Activated CD8-positive, alpha-beta memory T cell treated with anti-CD3 and anti-CD28 coated beads, Interleukin-2, amount 10 ng/mL, durations not matched to agents 7 days and 5 days (primary cell): ENCODE measurements around the gene ZNF274. TPM values are rescaled to one million over a fixed set of nuclear protein-coding genes. Genes with fewer than 3 reads are reported as not detected.

Experiments used
- ATAC-seq: fragments of 150-1000 bp; cut with Tn5 transposase; one replicate; pipeline ENCODE4 v1.10.0; 2021; ENCODE audit warnings: moderate library complexity
- CTCF ChIA-PET: fragments of 350-600 bp; sonication (Branson Sonifier 250); formaldehyde crosslinking; loops from one replicate; lab custom pipeline; 2021; ENCODE audit warnings: antibody characterized with exemption; lab: Charles Lee
- DNase-seq: peaks from one replicate; pipeline ENCODE4 v3.0.0-alpha.2; 2020
- H3K27ac Mint-ChIP-seq: one replicate; pipeline ENCODE4 v1.8.0; 2021; ENCODE audit warnings: mild to moderate bottlenecking, mixed read lengths
- H3K27me3 Mint-ChIP-seq: one replicate; pipeline ENCODE4 v1.8.0; 2021; ENCODE audit warnings: mixed read lengths
- H3K36me3 Mint-ChIP-seq: one replicate; pipeline ENCODE4 v1.8.0; 2021; ENCODE audit warnings: mild to moderate bottlenecking, mixed read lengths
- H3K4me1 Mint-ChIP-seq: one replicate; pipeline ENCODE4 v1.8.0; 2021; ENCODE audit warnings: mixed read lengths
- H3K4me3 Mint-ChIP-seq: one replicate; pipeline ENCODE4 v1.8.0; 2021; ENCODE audit warnings: mild to moderate bottlenecking, moderate library complexity, mixed read lengths
- H3K9me3 Mint-ChIP-seq: one replicate; pipeline ENCODE4 v1.8.0; 2022; ENCODE audit warnings: low read depth, mixed read lengths
- total RNA-seq, 2 experiments: library from RNA; stranded (reverse); gene quantifications; one replicate each; pipeline ENCODE4 v1.2.3, GENCODE V29; 2021

ZNF274 gene
- total RNA-seq, 2 experiments from 2014 or later: 30.1 to 36.0 TPM

GRCh38 chr19:58181902-58182576 lies 822 bp upstream of the ZNF274 start:
- DNase-seq (peak; percentile 83), ATAC-seq (peak; percentile 5)
- H3K4me3 Mint-ChIP-seq: peak overlapping the region; percentile 92
- H3K27ac Mint-ChIP-seq: peak overlapping the region; percentile 100
- H3K36me3 Mint-ChIP-seq: peaks cover 53% of the 10 kb centered on the region
- peaks cover 22% of the 10 kb centered on the region for H3K4me1 Mint-ChIP-seq
- no peaks in the 10 kb centered on the region for H3K27me3 Mint-ChIP-seq
- H3K9me3 Mint-ChIP-seq: peaks cover 35% of the 10 kb centered on the region
- CTCF ChIA-PET: interaction anchor here (1.1 kb wide), 1 partner anchor 167 kb away, joined by 3 read pairs; no protein-coding TSS in a partner anchor

GRCh38 chr19:58182577-58182988 lies 278 bp upstream of the ZNF274 start:
- peaks cover 22% of the 10 kb centered on the region for H3K4me1 Mint-ChIP-seq
- H3K4me3 Mint-ChIP-seq: peak overlapping the region; percentile 92
- peak overlapping the region; percentile 100 for H3K27ac Mint-ChIP-seq
- DNase-seq: peak; percentile 95
- ATAC-seq: no peak
- H3K36me3 Mint-ChIP-seq: peaks cover 54% of the 10 kb centered on the region
- CTCF ChIA-PET: interaction anchor here (1.1 to 2.1 kb wide), 3 partner anchors 166 to 337 kb away, joined by 3 to 10 read pairs (median 4); partner anchors contain the start of genes ZBTB45 and ZNF497
- peaks cover 30% of the 10 kb centered on the region for H3K9me3 Mint-ChIP-seq
- no peaks in the 10 kb centered on the region for H3K27me3 Mint-ChIP-seq

GRCh38 chr19:58183817-58184215 lies 955 bp downstream of the ZNF274 start:
- CTCF ChIA-PET: interaction anchor here (0.8 to 2.1 kb wide), 3 partner anchors 14 to 336 kb away, joined by 3 to 10 read pairs (median 4); partner anchors contain the start of genes ZBTB45 and ZNF497
- Mint-ChIP-seq H3K4me3 (peak overlapping the region; percentile 92), H3K27me3 (no peaks in the 10 kb centered on the region), H3K36me3 (peaks cover 57% of the 10 kb centered on the region), H3K4me1 (peaks cover 22% of the 10 kb centered on the region), H3K9me3 (peaks cover 29% of the 10 kb centered on the region), H3K27ac (peak overlapping the region; percentile 100)
- DNase-seq (no peak), ATAC-seq (no peak)

GRCh38 chr19:58196901-58197616 lies 14.2 kb downstream of the ZNF274 start:
- DNase-seq (no peak), ATAC-seq (no peak)
- Mint-ChIP-seq H3K27me3 (no peaks in the 10 kb centered on the region), H3K36me3 (peaks cover 89% of the 10 kb centered on the region), H3K27ac (no peak overlapping the region), H3K4me3 (no peak overlapping the region), H3K4me1 (no peaks in the 10 kb centered on the region), H3K9me3 (peaks cover 54% of the 10 kb centered on the region)
- CTCF ChIA-PET: no interaction called here

DNA sequence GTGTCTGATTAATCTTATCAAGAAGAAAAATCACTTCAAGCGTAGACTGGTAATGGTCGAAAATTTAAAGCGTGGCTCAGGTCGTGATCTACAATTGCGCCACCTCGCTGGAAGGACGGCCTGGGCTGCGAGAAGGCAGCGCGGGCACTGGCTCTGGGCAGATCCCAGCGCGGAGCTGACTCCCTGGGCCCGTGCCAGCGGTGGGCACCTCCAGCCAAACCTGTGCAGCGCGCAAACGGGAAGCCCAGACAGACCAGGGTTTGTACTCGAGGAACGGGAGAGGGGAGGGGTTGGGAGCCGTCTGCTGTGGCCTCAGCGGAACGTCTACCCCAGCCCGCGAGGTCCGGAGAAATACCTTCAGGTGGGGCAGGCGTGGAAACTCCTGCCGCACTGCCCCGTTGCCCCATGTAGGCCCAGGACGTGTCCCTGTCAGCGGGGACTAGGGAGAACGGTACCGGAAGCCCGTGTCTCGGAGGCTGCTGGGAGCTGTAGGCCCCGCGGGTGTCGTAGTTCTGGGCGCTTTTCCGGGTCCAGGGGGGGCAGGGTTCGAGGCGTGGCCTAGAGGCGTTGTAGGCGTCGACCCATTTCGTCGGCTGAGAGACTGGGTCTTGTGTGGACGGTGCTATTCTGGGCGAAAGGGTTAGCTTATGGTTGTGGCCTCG lies 21.1 kb downstream of the ZNF274 start:
- peaks cover 58% of the 10 kb centered on the region for H3K9me3 Mint-ChIP-seq
- ATAC-seq: no peak
- no peaks in the 10 kb centered on the region for H3K27me3 Mint-ChIP-seq
- no peak overlapping the region for H3K4me3 Mint-ChIP-seq
- H3K4me1 Mint-ChIP-seq: no peaks in the 10 kb centered on the region
- CTCF ChIA-PET: interaction anchor here (0.7 to 1.5 kb wide), 2 partner anchors 21 to 46 kb away, joined by 3 read pairs; no protein-coding TSS in a partner anchor
- H3K27ac Mint-ChIP-seq: no peak overlapping the region
- peaks cover 94% of the 10 kb centered on the region for H3K36me3 Mint-ChIP-seq
- DNase-seq: no peak

GRCh38 chr19:58204566-58204965 lies 21.7 kb downstream of the ZNF274 start:
- no peaks in the 10 kb centered on the region for H3K4me1 Mint-ChIP-seq
- CTCF ChIA-PET: interaction anchor here (0.9 to 1.5 kb wide), 2 partner anchors 9 to 20 kb away, joined by 3 read pairs; no protein-coding TSS in a partner anchor
- H3K36me3 Mint-ChIP-seq: peaks cover 94% of the 10 kb centered on the region
- DNase-seq: no peak
- no peaks in the 10 kb centered on the region for H3K27me3 Mint-ChIP-seq
- H3K27ac Mint-ChIP-seq: no peak overlapping the region
- H3K4me3 Mint-ChIP-seq: no peak overlapping the region
- ATAC-seq: no peak
- H3K9me3 Mint-ChIP-seq: peaks cover 62% of the 10 kb centered on the region

DNA sequence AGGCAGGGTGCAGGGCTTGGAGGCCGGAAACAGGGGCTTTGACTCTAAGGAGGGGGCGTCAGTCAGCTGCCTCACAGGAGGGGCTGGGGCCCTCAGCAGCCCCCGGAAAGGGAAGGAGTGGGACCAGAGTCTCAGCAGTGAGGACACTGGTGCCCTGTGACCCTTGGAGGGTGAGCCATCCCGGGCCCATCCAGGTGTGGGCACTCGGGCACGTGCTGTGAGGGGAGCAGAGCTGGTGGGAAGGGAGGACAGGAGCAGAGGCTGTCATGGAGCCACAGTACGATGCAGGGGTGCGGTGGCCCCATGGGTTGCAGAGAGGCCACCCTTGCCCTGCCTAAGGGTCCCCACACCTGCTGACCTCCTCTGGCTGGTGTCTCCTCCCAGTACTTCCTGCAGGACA lies 26.7 kb downstream of the ZNF274 start:
- Mint-ChIP-seq H3K36me3 (peaks cover 98% of the 10 kb centered on the region), H3K4me1 (no peaks in the 10 kb centered on the region), H3K27me3 (no peaks in the 10 kb centered on the region), H3K4me3 (no peak overlapping the region), H3K27ac (no peak overlapping the region), H3K9me3 (peaks cover 70% of the 10 kb centered on the region)
- CTCF ChIA-PET: no interaction called here
- ATAC-seq: no peak
- DNase-seq: no peak

- no peak for DNase-seq
- Mint-ChIP-seq H3K4me3 (no peak overlapping the region), H3K36me3 (peaks cover 75% of the 10 kb centered on the region), H3K4me1 (no peaks in the 10 kb centered on the region), H3K27me3 (no peaks in the 10 kb centered on the region), H3K9me3 (peaks cover 66% of the 10 kb centered on the region), H3K27ac (no peak overlapping the region)
- CTCF ChIA-PET: no interaction called here
- ATAC-seq: no peak
Observed at GRCh38 chr19:58212336-58213074, 29.6 kb downstream of the ZNF274 start.

DNA sequence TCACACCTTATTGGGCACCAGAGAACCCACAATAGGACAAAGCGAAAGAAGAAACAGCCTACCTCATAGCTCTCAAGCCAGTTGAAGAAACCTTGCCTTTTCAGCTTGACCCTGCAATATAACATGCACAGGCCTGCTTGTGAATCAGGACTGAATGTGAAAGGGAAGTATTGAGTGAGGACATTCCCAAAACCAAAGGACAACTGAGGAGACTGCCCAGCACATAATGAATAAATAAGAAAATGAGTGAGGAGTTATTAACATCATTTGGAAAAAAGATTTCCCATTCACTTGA lies 30.2 kb downstream of the ZNF274 start:
- H3K27ac Mint-ChIP-seq: no peak overlapping the region
- H3K4me3 Mint-ChIP-seq: no peak overlapping the region
- DNase-seq (no peak), ATAC-seq (no peak)
- no peaks in the 10 kb centered on the region for H3K27me3 Mint-ChIP-seq
- H3K4me1 Mint-ChIP-seq: no peaks in the 10 kb centered on the region
- H3K9me3 Mint-ChIP-seq: peaks cover 66% of the 10 kb centered on the region
- CTCF ChIA-PET: no interaction called here
- H3K36me3 Mint-ChIP-seq: peaks cover 74% of the 10 kb centered on the region

- CTCF ChIA-PET: no interaction called here
- Mint-ChIP-seq H3K27me3 (no peaks in the 10 kb centered on the region), H3K4me1 (no peaks in the 10 kb centered on the region), H3K36me3 (peaks cover 33% of the 10 kb centered on the region), H3K27ac (no peak overlapping the region), H3K9me3 (peaks cover 46% of the 10 kb centered on the region), H3K4me3 (no peak overlapping the region)
- no peak for DNase-seq
- ATAC-seq: no peak
Observed at GRCh38 chr19:58217069-58217481, 34.2 kb downstream of the ZNF274 start.

GRCh38 chr19:58217607-58218391 lies 34.9 kb downstream of the ZNF274 start:
- no peak overlapping the region for H3K4me3 Mint-ChIP-seq
- H3K36me3 Mint-ChIP-seq: peaks cover 29% of the 10 kb centered on the region
- ATAC-seq: no peak
- H3K27me3 Mint-ChIP-seq: no peaks in the 10 kb centered on the region
- H3K9me3 Mint-ChIP-seq: peaks cover 44% of the 10 kb centered on the region
- no peak for DNase-seq
- no peaks in the 10 kb centered on the region for H3K4me1 Mint-ChIP-seq
- CTCF ChIA-PET: no interaction called here
- H3K27ac Mint-ChIP-seq: no peak overlapping the region

DNA sequence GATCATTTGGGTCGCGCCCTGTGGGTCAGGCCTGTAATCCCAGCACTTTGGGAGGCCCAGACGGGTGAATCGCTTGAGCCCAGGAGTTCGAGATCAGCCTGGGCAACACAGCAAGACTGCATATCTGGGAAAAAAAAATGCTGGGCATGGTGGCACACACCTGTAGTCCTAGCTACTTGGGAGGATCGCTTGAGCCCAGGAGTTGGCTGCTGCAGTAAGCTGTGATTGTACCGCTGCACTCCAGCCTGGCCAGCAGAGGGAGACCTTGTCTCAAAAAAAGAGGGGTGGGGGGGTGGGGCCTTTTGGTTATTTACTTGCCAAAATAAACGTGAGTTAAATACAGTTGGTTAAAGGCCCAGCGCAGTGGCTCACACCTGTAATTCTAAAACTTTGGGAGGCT lies 36.0 kb downstream of the ZNF274 start:
- Mint-ChIP-seq H3K27ac (no peak overlapping the region), H3K4me1 (no peaks in the 10 kb centered on the region)
- peak; percentile 70 for ATAC-seq

More for the DNA sequence above, 36.0 kb downstream of the ZNF274 start:
- H3K27me3 Mint-ChIP-seq: no peaks in the 10 kb centered on the region
- DNase-seq: peak; percentile 45
- H3K4me3 Mint-ChIP-seq: no peak overlapping the region
- peaks cover 35% of the 10 kb centered on the region for H3K9me3 Mint-ChIP-seq
- H3K36me3 Mint-ChIP-seq: peaks cover 18% of the 10 kb centered on the region
- CTCF ChIA-PET: interaction anchor here (1.0 to 1.5 kb wide), 3 partner anchors 221 to 300 kb away, joined by 3 read pairs; partner anchors contain the start of gene ZNF132
